Stimulated activated effector memory CD8-positive, alpha-beta T cell treated with anti-CD3 and anti-CD28 coated beads, Interleukin-12 subunit alpha, Interleukin-12 subunit beta, amount 100 ng/mL, for 72 hours (primary cell): Measurements from ENCODE around the gene CCDC197.

ENCODE experiments used
- ATAC-seq: fragments of 150-1000 bp; cut with Tn5 transposase; 2 replicates; pipeline ENCODE4 v1.10.0; 2021
- DNase-seq, 2 donors: peaks; one replicate each; pipeline ENCODE4 v3.0.0; 2021 to 2022; ENCODE audit warnings: low spot score in 2 of 2
- H3K27ac Mint-ChIP-seq: one replicate; pipeline ENCODE4 v1.8.0; 2022; ENCODE audit warnings: mild to moderate bottlenecking, mixed read lengths
- H3K36me3 Mint-ChIP-seq: one replicate; pipeline ENCODE4 v1.8.0; 2022; ENCODE audit warnings: mild to moderate bottlenecking, mixed read lengths
- H3K4me1 Mint-ChIP-seq: one replicate; pipeline ENCODE4 v1.8.0; 2022; ENCODE audit warnings: mixed read lengths
- H3K4me3 Mint-ChIP-seq: one replicate; pipeline ENCODE4 v1.8.0; 2022; ENCODE audit warnings: mild to moderate bottlenecking, mixed read lengths
- H3K9me3 Mint-ChIP-seq: one replicate; pipeline ENCODE4 v1.8.0; 2022; ENCODE audit warnings: mixed read lengths

CCDC197 gene

DNA sequence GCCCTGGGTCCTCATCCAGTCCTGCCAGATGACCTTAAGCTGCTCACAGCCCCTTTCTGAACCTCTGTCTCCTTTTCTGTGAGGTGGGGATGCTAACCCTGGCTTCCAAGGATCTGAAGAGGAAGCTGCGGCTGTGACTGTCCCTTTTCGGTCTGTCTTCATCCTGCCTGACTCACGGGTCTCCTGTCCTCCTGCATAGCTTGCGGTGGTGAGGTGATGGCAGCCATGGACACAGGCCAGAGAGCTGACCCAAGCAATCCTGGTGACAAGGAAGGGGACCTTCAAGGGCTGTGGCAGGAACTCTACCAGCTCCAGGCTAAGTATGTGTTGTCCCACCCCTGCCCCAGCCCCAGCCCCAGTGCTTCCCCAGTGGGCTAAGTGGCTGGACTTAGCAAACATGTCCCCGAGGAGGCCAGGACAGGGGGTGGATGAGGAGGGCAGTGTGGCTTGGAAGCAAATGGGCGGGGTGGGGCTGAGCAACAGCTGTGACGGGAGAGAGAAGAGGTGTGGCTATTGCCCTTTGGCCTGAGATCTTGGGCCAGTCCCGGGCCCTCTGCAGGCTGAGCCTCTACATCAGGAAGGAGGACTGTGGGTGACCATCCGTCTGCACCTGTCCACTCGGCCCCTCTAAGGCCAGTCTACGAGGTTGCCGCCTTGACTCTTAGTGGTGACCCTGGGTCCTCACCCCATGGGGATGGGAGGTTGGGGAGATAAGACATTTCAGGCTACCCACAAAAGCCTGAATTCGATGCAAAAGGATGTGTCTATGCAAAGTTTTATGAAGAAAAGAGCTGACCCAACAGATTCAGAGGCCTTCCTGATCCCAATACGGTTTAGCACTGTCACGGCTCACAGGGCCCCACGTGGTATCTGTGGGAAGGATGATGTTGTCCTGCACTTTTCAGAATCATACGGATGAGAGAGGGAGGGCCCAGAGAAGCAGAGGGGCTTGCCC is 1.1 kb downstream of the CCDC197 start:
- Mint-ChIP-seq H3K27ac (peak overlapping the region; percentile 26), H3K36me3 (no peaks in the 10 kb centered on the region), H3K4me1 (peaks cover 48% of the 10 kb centered on the region), H3K4me3 (no peak overlapping the region), H3K9me3 (no peaks in the 10 kb centered on the region)
- DNase-seq = no peak
- ATAC-seq = no peak

GRCh38 chr14:93998871-93999403 is 1.8 kb downstream of the CCDC197 start:
- Mint-ChIP-seq H3K36me3 (no peaks in the 10 kb centered on the region), H3K4me3 (no peak overlapping the region), H3K4me1 (peaks cover 48% of the 10 kb centered on the region), H3K27ac (peak overlapping the region; percentile 26), H3K9me3 (no peaks in the 10 kb centered on the region)
- DNase-seq (no peak), ATAC-seq (no peak)

- DNase-seq = no peak
- no peaks in the 10 kb centered on the region for H3K36me3 Mint-ChIP-seq
- no peak overlapping the region for H3K27ac Mint-ChIP-seq
- no peaks in the 10 kb centered on the region for H3K9me3 Mint-ChIP-seq
- no peak for ATAC-seq
- H3K4me3 Mint-ChIP-seq = no peak overlapping the region
- H3K4me1 Mint-ChIP-seq = peaks cover 47% of the 10 kb centered on the region
Measured at GRCh38 chr14:93999573-93999972, 2.5 kb downstream of the CCDC197 start.

DNA sequence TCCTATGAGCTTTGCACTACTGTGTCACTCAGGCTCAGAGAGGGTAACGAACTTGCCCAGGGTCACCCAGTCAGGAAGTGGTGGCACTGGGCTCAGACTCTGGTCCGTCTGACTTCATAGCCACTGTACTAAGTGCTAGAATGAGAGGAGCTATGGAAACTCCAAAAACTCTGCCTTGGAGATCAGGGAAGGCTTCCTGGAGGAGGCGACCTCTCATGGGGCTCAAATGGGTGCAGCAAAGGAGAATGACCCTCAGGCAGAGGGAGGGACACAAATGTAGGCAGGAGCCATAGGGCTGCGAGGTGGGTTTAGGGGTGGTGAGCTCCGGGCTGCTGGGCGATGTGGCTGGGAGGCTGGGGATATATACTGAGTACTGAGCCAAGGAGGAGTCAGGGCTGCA is 3.2 kb downstream of the CCDC197 start:
- H3K9me3 Mint-ChIP-seq = no peaks in the 10 kb centered on the region
- ATAC-seq = no peak
- H3K4me3 Mint-ChIP-seq = no peak overlapping the region
- H3K36me3 Mint-ChIP-seq = no peaks in the 10 kb centered on the region
- DNase-seq = no peak
- H3K4me1 Mint-ChIP-seq = peaks cover 44% of the 10 kb centered on the region
- H3K27ac Mint-ChIP-seq = no peak overlapping the region

DNA sequence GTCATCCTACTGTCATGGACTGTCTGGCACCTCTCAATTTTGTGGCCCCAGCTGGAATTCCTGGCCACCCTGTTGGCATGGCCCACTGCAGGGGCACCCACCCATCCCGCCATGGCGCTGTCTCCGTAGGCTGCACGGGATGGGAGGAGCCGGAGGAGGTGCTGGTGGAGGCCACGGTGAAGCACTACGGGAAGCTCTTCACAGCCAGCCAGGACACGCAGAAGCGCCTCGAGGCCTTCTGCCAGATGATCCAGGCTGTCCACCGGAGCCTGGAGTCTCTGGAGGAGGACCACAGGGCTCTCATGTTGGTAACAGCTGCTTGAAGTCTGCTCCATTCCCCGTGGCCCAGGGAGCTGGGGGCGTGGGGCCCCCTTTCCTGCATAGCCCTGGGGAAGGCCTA is 3.9 kb downstream of the CCDC197 start:
- Mint-ChIP-seq H3K9me3 (no peaks in the 10 kb centered on the region), H3K27ac (no peak overlapping the region), H3K4me3 (no peak overlapping the region), H3K36me3 (no peaks in the 10 kb centered on the region), H3K4me1 (peaks cover 38% of the 10 kb centered on the region)
- ATAC-seq (no peak), DNase-seq (no peak)

DNA sequence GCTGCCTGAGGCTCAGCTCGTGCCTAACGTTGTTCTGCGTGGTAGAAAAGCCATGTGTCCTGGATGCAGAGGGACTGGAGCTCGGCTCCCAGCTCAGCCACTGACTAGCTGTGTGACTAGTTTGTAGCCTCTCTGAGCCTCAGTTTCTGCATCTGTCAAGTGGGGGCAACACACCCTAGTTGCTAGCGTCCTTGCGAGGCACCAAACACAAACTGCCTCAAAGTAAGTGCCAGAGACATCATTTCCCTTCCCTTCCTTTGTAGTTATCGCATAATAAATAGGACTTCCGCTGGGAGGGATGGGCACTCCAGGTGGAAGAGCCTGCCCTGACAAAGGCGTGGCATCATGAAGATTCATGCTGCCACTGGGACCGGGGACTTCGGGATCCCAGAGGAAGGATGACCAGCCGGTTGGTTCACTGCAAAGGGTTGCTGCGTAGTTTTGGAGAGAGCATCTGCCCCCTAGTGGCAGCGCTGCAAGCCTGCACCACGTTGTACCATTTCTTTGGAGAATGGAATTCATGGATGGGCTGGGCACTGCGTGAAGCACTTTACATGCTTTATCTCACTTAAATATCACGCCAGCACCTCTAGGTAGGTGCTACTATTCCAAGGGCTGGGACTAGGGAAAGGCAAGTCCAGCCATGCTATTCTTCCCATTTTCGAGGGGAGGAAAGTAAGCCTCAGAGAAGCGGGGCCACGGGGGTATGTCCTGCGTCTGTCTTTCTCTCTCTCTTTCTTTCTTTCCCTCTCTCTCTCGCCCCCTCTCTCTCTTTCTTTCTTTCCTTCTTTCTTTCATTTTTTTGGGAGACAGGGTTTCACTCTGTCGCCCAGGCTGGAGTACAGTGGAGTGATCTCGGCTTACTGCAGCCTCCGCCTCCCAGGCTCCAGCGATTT is 4.6 kb downstream of the CCDC197 start:
- ATAC-seq (peak; percentile 79), DNase-seq (peak; percentile 56 to 78)
- Mint-ChIP-seq H3K4me3 (no peak overlapping the region), H3K36me3 (no peaks in the 10 kb centered on the region), H3K27ac (no peak overlapping the region), H3K4me1 (peaks cover 32% of the 10 kb centered on the region), H3K9me3 (no peaks in the 10 kb centered on the region)

DNA sequence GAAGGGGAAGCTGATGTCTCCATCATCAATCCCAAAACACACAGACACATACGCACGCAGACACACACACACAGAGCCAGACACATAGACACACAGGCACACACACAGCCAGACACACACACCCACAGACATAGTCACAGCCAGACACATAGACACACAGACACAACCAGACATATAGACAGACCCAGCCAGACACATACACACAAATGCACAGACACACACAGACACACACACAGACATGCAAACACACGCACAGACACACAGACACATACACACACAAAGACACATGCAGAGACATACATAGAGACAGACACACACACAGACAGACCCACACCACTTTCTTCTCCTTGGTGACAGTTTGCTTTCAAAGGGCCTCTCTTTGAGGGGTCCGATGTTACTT is 6.3 kb downstream of the CCDC197 start:
- no peak overlapping the region for H3K4me3 Mint-ChIP-seq
- no peak overlapping the region for H3K27ac Mint-ChIP-seq
- no peak for DNase-seq
- H3K4me1 Mint-ChIP-seq = peaks cover 29% of the 10 kb centered on the region
- ATAC-seq = no peak
- no peaks in the 10 kb centered on the region for H3K36me3 Mint-ChIP-seq
- H3K9me3 Mint-ChIP-seq = no peaks in the 10 kb centered on the region

- Mint-ChIP-seq H3K4me3 (no peak overlapping the region), H3K4me1 (peaks cover 33% of the 10 kb centered on the region), H3K27ac (no peak overlapping the region), H3K9me3 (no peaks in the 10 kb centered on the region), H3K36me3 (no peaks in the 10 kb centered on the region)
- no peak for DNase-seq
- ATAC-seq = no peak
Measured at GRCh38 chr14:94004015-94004414, 6.9 kb downstream of the CCDC197 start.

DNA sequence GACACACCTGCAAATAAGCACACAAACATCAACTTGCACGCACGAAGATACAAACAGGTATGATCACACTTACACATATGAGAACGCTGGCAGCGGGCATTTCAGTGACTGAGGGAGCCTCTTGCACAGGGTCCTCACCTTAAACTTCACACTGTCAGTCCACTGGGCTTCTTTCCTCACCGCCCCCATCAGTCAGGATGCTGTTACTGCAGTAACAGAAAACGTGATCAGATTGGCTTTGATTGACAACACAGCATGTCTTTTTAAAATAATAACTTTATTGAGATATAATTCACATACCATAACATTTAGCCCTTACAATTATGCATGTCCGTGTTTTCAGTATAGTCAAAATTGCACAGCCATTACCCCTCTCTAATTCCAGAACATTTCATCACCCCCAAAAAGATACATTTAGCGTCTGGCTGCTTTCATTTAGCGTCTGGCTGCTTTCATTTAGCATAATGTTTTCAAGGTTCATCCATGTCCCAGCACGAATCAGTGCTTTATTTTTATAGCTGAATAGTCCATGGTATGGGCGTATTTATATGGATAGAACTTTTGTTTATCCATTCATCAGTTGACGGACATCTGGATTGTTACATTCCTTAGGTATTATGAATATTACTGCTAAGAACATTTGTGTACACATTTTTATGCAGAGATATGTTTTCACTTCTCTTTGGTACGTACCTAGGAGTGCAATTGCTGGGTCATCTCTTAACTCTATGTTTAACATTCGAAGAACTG is 8.4 kb downstream of the CCDC197 start:
- H3K27ac Mint-ChIP-seq = no peak overlapping the region
- no peaks in the 10 kb centered on the region for H3K9me3 Mint-ChIP-seq
- ATAC-seq (no peak), DNase-seq (no peak)
- H3K4me1 Mint-ChIP-seq = peaks cover 48% of the 10 kb centered on the region
- H3K36me3 Mint-ChIP-seq = peaks cover 6% of the 10 kb centered on the region
- no peak overlapping the region for H3K4me3 Mint-ChIP-seq

GRCh38 chr14:94008234-94008633 is 11.1 kb downstream of the CCDC197 start:
- ATAC-seq (peak; percentile 69), DNase-seq (no peak)
- H3K4me3 Mint-ChIP-seq = no peak overlapping the region
- no peaks in the 10 kb centered on the region for H3K9me3 Mint-ChIP-seq
- peaks cover 6% of the 10 kb centered on the region for H3K36me3 Mint-ChIP-seq
- H3K27ac Mint-ChIP-seq = no peak overlapping the region
- H3K4me1 Mint-ChIP-seq = peaks cover 57% of the 10 kb centered on the region

DNA sequence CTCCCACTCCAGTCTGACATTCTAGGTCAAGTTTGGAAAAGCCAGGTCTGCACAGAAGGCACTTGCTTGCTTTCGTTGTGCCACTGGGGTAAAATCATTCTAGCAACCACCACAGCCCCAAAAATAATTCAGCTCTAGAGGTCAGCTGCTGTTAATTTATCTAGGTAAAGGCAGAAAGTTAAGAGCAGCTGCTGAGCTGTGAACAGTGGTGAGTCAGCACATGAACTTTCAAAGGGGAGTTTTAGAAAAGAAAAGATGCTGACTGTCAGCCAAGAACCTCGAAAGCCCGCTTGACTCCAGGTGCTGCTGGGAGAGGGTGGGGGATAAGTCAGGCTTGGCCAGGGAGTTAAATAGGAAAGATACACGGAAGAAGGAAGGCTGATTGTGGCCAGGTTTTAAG is 12.7 kb downstream of the CCDC197 start:
- ATAC-seq (peak; percentile 71), DNase-seq (no peak)
- Mint-ChIP-seq H3K27ac (peak overlapping the region; percentile 75), H3K9me3 (no peaks in the 10 kb centered on the region), H3K4me1 (peaks cover 57% of the 10 kb centered on the region), H3K4me3 (peak overlapping the region; percentile 55), H3K36me3 (peaks cover 6% of the 10 kb centered on the region)

GRCh38 chr14:94010625-94011024 is 13.5 kb downstream of the CCDC197 start:
- Mint-ChIP-seq H3K27ac (peak overlapping the region; percentile 75), H3K9me3 (no peaks in the 10 kb centered on the region), H3K4me1 (peaks cover 52% of the 10 kb centered on the region), H3K4me3 (no peak overlapping the region), H3K36me3 (peaks cover 6% of the 10 kb centered on the region)
- ATAC-seq (no peak), DNase-seq (no peak)

- H3K4me1 Mint-ChIP-seq = peaks cover 52% of the 10 kb centered on the region
- H3K4me3 Mint-ChIP-seq = peak overlapping the region; percentile 63
- peak overlapping the region; percentile 94 for H3K27ac Mint-ChIP-seq
- H3K9me3 Mint-ChIP-seq = no peaks in the 10 kb centered on the region
- DNase-seq (no peak), ATAC-seq (peak; percentile 63)
- peaks cover 6% of the 10 kb centered on the region for H3K36me3 Mint-ChIP-seq
Measured at GRCh38 chr14:94011795-94012194, 14.7 kb downstream of the CCDC197 start.

DNA sequence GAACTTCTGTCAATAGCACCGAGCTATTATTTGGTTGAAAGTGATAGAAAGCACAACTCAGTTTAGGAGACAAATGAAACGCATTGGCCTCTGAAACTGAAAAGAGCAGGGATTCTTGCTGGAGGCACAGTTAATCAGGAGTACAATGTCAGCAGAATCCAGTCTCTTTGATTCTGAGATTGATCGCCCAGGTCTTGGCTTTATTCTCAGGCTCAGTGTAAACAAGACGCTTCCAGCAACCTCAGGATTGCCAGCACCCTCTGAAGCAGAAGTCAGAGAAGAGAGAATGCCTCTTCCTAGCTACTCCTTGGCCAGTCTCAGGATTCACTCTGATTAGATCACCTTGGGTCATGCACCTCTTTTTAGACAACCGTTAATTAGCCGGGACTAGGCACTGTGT is 17.3 kb downstream of the CCDC197 start:
- Mint-ChIP-seq H3K36me3 (peaks cover 6% of the 10 kb centered on the region), H3K9me3 (no peaks in the 10 kb centered on the region), H3K4me3 (no peak overlapping the region), H3K4me1 (peaks cover 32% of the 10 kb centered on the region), H3K27ac (no peak overlapping the region)
- ATAC-seq = no peak
- DNase-seq = no peak

- Mint-ChIP-seq H3K9me3 (no peaks in the 10 kb centered on the region), H3K4me3 (no peak overlapping the region), H3K36me3 (no peaks in the 10 kb centered on the region), H3K4me1 (peaks cover 23% of the 10 kb centered on the region), H3K27ac (no peak overlapping the region)
- ATAC-seq = no peak
- no peak for DNase-seq
Measured at GRCh38 chr14:94015223-94015622, 18.1 kb downstream of the CCDC197 start.
